DOHH2 (cell line): ENCODE data around the gene CALCR.
A peak's percentile ranks its signal among the peaks of the same experiment; 100 is the strongest.

ENCODE experiments used
- H3F3A ChIP-seq: fragments of 200-600 bp; sonication (generic), shearing (Covaris generic); 2 replicates; pipeline ENCODE4 v1.6.0; 2016; ENCODE audit warnings: antibody characterized with exemption, mild to moderate bottlenecking; ENCODE audit not compliant: control insufficient read depth, insufficient read depth
- H3K27ac ChIP-seq: fragments of 200-600 bp; sonication (generic); 2 replicates; pipeline ENCODE4 v1.5.1; 2014; ENCODE audit warnings: low read depth, mild to moderate bottlenecking, low read length, moderate library complexity
- H3K27me3 ChIP-seq: fragments of 200-600 bp; sonication (generic); 2 replicates; pipeline ENCODE4 v1.6.1; 2014; ENCODE audit warnings: mild to moderate bottlenecking, low read length, mixed read lengths; ENCODE audit not compliant: control insufficient read depth
- H3K36me3 ChIP-seq: fragments of 200-600 bp; sonication (generic); 2 replicates; pipeline ENCODE4 v1.6.1; 2014; ENCODE audit warnings: mild to moderate bottlenecking, low read length, moderate library complexity, mixed read lengths; ENCODE audit not compliant: control insufficient read depth
- H3K4me1 ChIP-seq: fragments of 200-600 bp; sonication (generic); 2 replicates; pipeline ENCODE4 v1.6.1; 2014; ENCODE audit warnings: mild to moderate bottlenecking, low read length, mixed read lengths; ENCODE audit not compliant: control insufficient read depth
- H3K4me2 ChIP-seq: fragments of 200-600 bp; sonication (generic); 2 replicates; pipeline ENCODE4 v1.6.0; 2014; ENCODE audit warnings: mild to moderate bottlenecking, low read length, moderate library complexity
- H3K4me3 ChIP-seq: fragments of 200-600 bp; sonication (generic); 2 replicates; pipeline ENCODE4 v1.5.1; 2014; ENCODE audit warnings: mild to moderate bottlenecking, low read length, mixed read lengths
- H3K79me2 ChIP-seq: fragments of 200-600 bp; sonication (generic); 2 replicates; pipeline ENCODE4 v1.6.1; 2014; ENCODE audit warnings: mild to moderate bottlenecking, low read length, mixed read lengths; ENCODE audit not compliant: control insufficient read depth
- H3K9me2 ChIP-seq: fragments of 200-600 bp; sonication (generic); replicated peaks from 2 replicates; pipeline ENCODE4 v1.6.1; 2014; ENCODE audit warnings: mild to moderate bottlenecking, low read length, mixed read lengths; ENCODE audit not compliant: control insufficient read depth
- H3K9me3 ChIP-seq: fragments of 200-600 bp; sonication (generic); 2 replicates; pipeline ENCODE4 v1.6.1; 2014; ENCODE audit warnings: antibody characterized with exemption, low read length, mixed read lengths; ENCODE audit not compliant: control insufficient read depth, insufficient read depth
- H4K20me1 ChIP-seq: fragments of 200-600 bp; sonication (generic); 2 replicates; pipeline ENCODE4 v1.6.0; 2014; ENCODE audit warnings: low read depth, mild to moderate bottlenecking, antibody characterized with exemption, low read length, moderate library complexity; ENCODE audit not compliant: control insufficient read depth, insufficient read depth
- CTCF ChIP-seq: fragments of 200-600 bp; sonication (generic); IDR thresholded peaks from one replicate; pipeline ENCODE4 v1.5.1; 2014; ENCODE audit warnings: antibody characterized with exemption, mild to moderate bottlenecking, low read depth, low read length; ENCODE audit not compliant: poor library complexity, severe bottlenecking
- EZH2phosphoT487 ChIP-seq: fragments of 200-600 bp; sonication (generic); IDR thresholded peaks from 2 replicates; pipeline ENCODE4 v1.6.1; 2017; ENCODE audit warnings: borderline replicate concordance, mild to moderate bottlenecking, antibody characterized with exemption, low read length, moderate library complexity, mixed read lengths

Gene CALCR

GRCh38 chr7:93447509-93447908, 127.0 kb downstream of the CALCR start:
- TF ChIP-seq CTCF (no peak), EZH2phosphoT487 (no peak)
- no peaks in the 10 kb centered on the region for H3K27me3 ChIP-seq
- H3K9me3 ChIP-seq, result no peaks in the 10 kb centered on the region

GRCh38 chr7:93442478-93443224, 131.9 kb downstream of the CALCR start:
- Histone ChIP-seq H3K79me2 (no peaks in the 10 kb centered on the region), H3K27me3 (no peaks in the 10 kb centered on the region), H3K4me1 (peaks cover 10% of the 10 kb centered on the region), H3F3A (no peaks in the 10 kb centered on the region), H3K4me3 (no peak overlapping the region), H3K27ac (no peak overlapping the region), H4K20me1 (no peaks in the 10 kb centered on the region), H3K4me2 (no peak overlapping the region), H3K9me3 (no peaks in the 10 kb centered on the region), H3K9me2 (no peaks in the 10 kb centered on the region), H3K36me3 (no peaks in the 10 kb centered on the region)
- TF ChIP-seq CTCF, result peak; percentile 97
- no peak for TF ChIP-seq EZH2phosphoT487

More at GRCh38 chr7:93447509-93447908, 127.0 kb downstream of the CALCR start:
- Histone ChIP-seq H3K4me2 (no peak overlapping the region), H3K36me3 (no peaks in the 10 kb centered on the region), H3K9me2 (no peaks in the 10 kb centered on the region), H3K4me3 (no peak overlapping the region), H3K4me1 (peaks cover 19% of the 10 kb centered on the region), H4K20me1 (no peaks in the 10 kb centered on the region), H3F3A (no peaks in the 10 kb centered on the region), H3K79me2 (no peaks in the 10 kb centered on the region), H3K27ac (no peak overlapping the region)

- no peaks in the 10 kb centered on the region for H3K27me3 ChIP-seq
- peaks cover 15% of the 10 kb centered on the region for H3K4me1 ChIP-seq
- TF ChIP-seq CTCF, result no peak
- TF ChIP-seq EZH2phosphoT487, result no peak
Measured at GRCh38 chr7:93435791-93436190, 138.7 kb downstream of the CALCR start.

More at GRCh38 chr7:93435791-93436190, 138.7 kb downstream of the CALCR start:
- Histone ChIP-seq H3K4me3 (no peak overlapping the region), H3K27ac (no peak overlapping the region), H3K79me2 (no peaks in the 10 kb centered on the region), H3K9me2 (no peaks in the 10 kb centered on the region), H3F3A (peaks cover under 1% of the 10 kb centered on the region; the same call in 1 of the 2 replicates), H3K9me3 (no peaks in the 10 kb centered on the region; the same call in 1 of the 2 replicates), H3K36me3 (peaks cover 5% of the 10 kb centered on the region; the same call in 1 of the 2 replicates), H3K4me2 (no peak overlapping the region), H4K20me1 (no peaks in the 10 kb centered on the region)
